Immature natural killer cell (primary cell): Measurements from ENCODE around the gene DNAH11. TPM values are rescaled to one million over a fixed set of nuclear protein-coding genes. Genes with fewer than 3 reads are reported as not detected.
"Not testable (repeated sequence)": the region's sequence is repeated elsewhere in the genome, so short reads cannot be mapped to it uniquely, and the experiment has no call there.

ENCODE experiments used
- DNase-seq, 3 donors: peaks; one replicate each; pipeline ENCODE4 v3.0.0; 2022; ENCODE audit warnings: mixed read lengths in 1 of 3
- H3K27ac Mint-ChIP-seq, 6 donors: one replicate each; pipeline ENCODE4 v1.8.0; 2020; ENCODE audit warnings: mixed read lengths in 6 of 6, mild to moderate bottlenecking in 5 of 6, inconsistent platforms in 4 of 6, moderate library complexity in 3 of 6
- H3K27me3 Mint-ChIP-seq, 3 donors: one replicate each; pipeline ENCODE4 v1.8.0; 2020 to 2021; ENCODE audit warnings: low read depth in 3 of 3, mild to moderate bottlenecking in 3 of 3, mixed read lengths in 3 of 3, moderate library complexity in 3 of 3, inconsistent platforms in 1 of 3
- H3K36me3 Mint-ChIP-seq, 3 donors: one replicate each; pipeline ENCODE4 v1.8.0; 2020; ENCODE audit warnings: mixed read lengths in 3 of 3, inconsistent platforms in 2 of 3, mild to moderate bottlenecking in 2 of 3
- H3K4me1 Mint-ChIP-seq, 2 donors: one replicate each; pipeline ENCODE4 v1.8.0; 2020; ENCODE audit warnings: inconsistent platforms in 2 of 2, mild to moderate bottlenecking in 2 of 2, mixed read lengths in 2 of 2, moderate library complexity in 1 of 2
- H3K4me3 Mint-ChIP-seq, 5 donors: one replicate each; pipeline ENCODE4 v1.8.0; 2020; ENCODE audit warnings: mild to moderate bottlenecking in 5 of 5, mixed read lengths in 5 of 5, inconsistent platforms in 3 of 5, moderate library complexity in 3 of 5
- H3K9me3 Mint-ChIP-seq, 6 donors: one replicate each; pipeline ENCODE4 v1.8.0; 2020; ENCODE audit warnings: mild to moderate bottlenecking in 6 of 6, mixed read lengths in 6 of 6, inconsistent platforms in 4 of 6, moderate library complexity in 3 of 6
- polyA plus RNA-seq, 3 donors: library from polyadenylated mRNA; unstranded; fragments of 300-500 nt; fragmentation: Illumina TruSeq; gene quantifications; one replicate each; pipeline ENCODE4 v1.2.3, GENCODE V29; 2021

The DNAH11 gene
- polyA plus RNA-seq, 3 donors from 2014 or later: not detected

DNA sequence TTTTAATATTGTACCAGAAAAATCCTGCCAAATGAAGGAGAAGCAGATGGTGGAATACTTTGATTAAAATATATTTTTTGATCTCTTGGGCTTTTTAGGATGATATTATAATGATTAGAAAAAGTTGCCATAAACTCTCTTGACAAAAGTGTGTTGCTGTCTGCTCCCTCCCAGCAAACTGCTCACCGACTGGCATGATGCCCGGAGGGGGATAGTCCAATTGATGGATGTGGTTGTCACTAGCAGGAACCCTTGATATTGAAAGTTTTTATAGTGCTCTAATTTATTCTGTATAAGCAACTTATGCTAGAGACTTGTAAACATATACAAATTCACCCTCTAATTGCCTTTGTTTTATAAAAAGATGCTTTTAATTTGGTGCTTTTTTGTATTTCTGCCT lies 114.0 kb downstream of the DNAH11 start:
- DNase-seq: no peak
- peaks cover 0 to 7% (median 6%) of the 10 kb centered on the region in 3 donors for H3K27me3 Mint-ChIP-seq
- no peaks in the 10 kb centered on the region for H3K4me1 Mint-ChIP-seq
- no peaks in the 10 kb centered on the region for H3K36me3 Mint-ChIP-seq
- H3K27ac Mint-ChIP-seq: no peak overlapping the region
- no peak overlapping the region for H3K4me3 Mint-ChIP-seq
- peaks cover 0 to 9% (median 0%) of the 10 kb centered on the region in 6 donors for H3K9me3 Mint-ChIP-seq

DNA sequence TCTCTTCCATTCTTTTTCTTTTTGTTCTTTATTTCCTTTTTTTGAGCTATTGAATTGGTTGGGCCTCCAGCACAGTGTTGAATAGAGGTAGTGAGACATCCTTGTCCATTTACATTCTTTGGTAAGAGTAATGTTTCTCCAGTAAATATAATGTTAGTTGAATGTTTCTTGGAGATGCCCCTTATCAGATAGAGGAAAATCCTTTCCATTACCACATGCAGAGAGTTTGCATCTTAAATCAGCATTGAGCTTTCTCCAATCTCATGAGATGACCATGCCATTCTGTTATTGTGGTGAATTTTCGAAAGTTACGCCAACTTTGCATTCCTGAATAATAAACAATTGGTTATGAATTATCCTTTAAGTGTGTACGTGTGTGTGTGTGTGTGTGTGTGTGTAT lies 127.7 kb downstream of the DNAH11 start:
- Mint-ChIP-seq H3K36me3 (no peaks in the 10 kb centered on the region), H3K4me3 (no peak overlapping the region)
- no peak for DNase-seq

GRCh38 chr7:21671859-21672258 lies 129.0 kb downstream of the DNAH11 start:
- no peak overlapping the region for H3K4me3 Mint-ChIP-seq
- no peak overlapping the region for H3K27ac Mint-ChIP-seq
- peaks cover 0 to 6% (median 6%) of the 10 kb centered on the region in 3 donors for H3K27me3 Mint-ChIP-seq
- DNase-seq: no peak
- no peaks in the 10 kb centered on the region for H3K36me3 Mint-ChIP-seq
- H3K4me1 Mint-ChIP-seq: no peaks in the 10 kb centered on the region
- H3K9me3 Mint-ChIP-seq: peaks cover 0 to 2% (median 0%) of the 10 kb centered on the region in 6 donors

More for the DNA sequence above, 127.7 kb downstream of the DNAH11 start:
- Mint-ChIP-seq H3K27ac (no peak overlapping the region), H3K27me3 (peaks cover 0 to 6% (median 6%) of the 10 kb centered on the region in 3 donors), H3K4me1 (no peaks in the 10 kb centered on the region), H3K9me3 (peaks cover 0 to 2% (median 0%) of the 10 kb centered on the region in 6 donors)

- Mint-ChIP-seq H3K4me3 (no peak overlapping the region), H3K27ac (no peak overlapping the region), H3K9me3 (peaks cover 0 to 6% (median 0%) of the 10 kb centered on the region in 6 donors), H3K4me1 (no peaks in the 10 kb centered on the region), H3K36me3 (no peaks in the 10 kb centered on the region), H3K27me3 (peaks cover 3 to 4% (median 3%) of the 10 kb centered on the region in 3 donors)
- DNase-seq: no peak
Measured at GRCh38 chr7:21675255-21675654, 132.4 kb downstream of the DNAH11 start.

DNA sequence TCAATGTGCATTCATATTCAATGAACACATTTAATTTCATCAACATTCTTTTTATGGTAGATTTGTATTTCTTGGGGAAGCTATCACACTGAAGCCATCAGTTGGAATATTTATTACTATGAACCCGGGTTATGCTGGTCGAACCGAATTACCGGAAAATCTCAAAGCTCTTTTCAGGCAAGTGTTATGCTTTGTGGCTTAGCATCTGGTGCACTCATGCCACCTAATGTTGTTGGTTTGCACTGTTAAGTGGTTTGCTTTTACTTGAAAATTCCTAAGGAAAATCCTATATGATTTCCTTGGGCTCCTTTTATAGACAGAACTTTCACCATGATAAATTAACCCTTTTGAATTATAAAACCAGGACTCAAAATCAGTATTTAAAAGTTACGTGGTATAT lies 147.9 kb downstream of the DNAH11 start:
- H3K9me3 Mint-ChIP-seq: no peaks in the 10 kb centered on the region
- H3K4me3 Mint-ChIP-seq: no peak overlapping the region

DNA sequence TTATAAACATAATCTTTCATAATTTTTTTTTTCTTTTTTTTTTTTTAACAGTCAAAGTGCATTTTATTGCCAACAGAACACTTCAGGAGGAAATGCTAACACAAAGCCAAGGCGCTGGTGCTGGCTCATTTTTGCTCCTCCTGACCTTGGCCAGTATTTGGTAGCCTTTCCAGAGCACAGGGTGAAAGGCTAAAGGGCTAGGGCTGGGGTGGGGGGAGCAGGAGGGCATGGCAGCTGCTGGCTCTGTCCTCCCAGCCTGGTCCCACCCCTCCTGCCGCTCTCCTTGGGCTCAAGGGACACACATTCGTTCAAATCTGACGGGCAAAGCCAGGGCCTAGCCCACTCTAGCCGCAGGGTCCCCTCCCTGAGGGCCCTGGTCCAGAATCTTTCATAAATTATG lies 148.3 kb downstream of the DNAH11 start:
- not testable (repeated sequence) for H3K27ac Mint-ChIP-seq, H3K36me3 Mint-ChIP-seq, DNase-seq, H3K4me3 Mint-ChIP-seq, H3K4me1 Mint-ChIP-seq, H3K27me3 Mint-ChIP-seq, H3K9me3 Mint-ChIP-seq

More for the DNA sequence above, 147.9 kb downstream of the DNAH11 start:
- H3K27me3 Mint-ChIP-seq: peaks cover 2 to 3% (median 3%) of the 10 kb centered on the region in 3 donors
- no peaks in the 10 kb centered on the region for H3K36me3 Mint-ChIP-seq
- H3K27ac Mint-ChIP-seq: no peak overlapping the region
- H3K4me1 Mint-ChIP-seq: no peaks in the 10 kb centered on the region
- DNase-seq: no peak

- H3K36me3 Mint-ChIP-seq, H3K27me3 Mint-ChIP-seq, DNase-seq, H3K4me3 Mint-ChIP-seq, H3K9me3 Mint-ChIP-seq, H3K4me1 Mint-ChIP-seq, H3K27ac Mint-ChIP-seq: not testable (repeated sequence)
Measured at GRCh38 chr7:21700587-21700986, 157.7 kb downstream of the DNAH11 start.

DNA sequence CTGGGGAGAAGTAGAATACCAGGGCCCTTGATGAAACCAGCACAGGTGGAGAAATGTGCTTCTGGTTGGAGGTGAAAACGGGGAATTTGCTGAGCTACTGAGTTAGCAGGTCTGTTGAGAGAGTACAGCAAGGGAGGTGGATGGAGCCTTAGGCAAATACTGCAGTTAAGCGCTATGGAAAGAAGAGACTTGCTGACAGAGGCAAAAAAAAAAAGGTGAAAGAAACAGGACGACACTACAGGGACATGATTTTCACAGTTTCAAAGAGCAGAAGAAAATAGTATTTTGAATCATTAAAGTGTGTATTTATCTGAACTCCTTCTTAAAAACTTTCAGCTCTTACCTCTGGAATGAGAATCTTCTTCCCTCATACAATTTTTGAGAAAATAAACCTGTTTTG lies 159.5 kb downstream of the DNAH11 start:
- Mint-ChIP-seq H3K9me3 (peaks cover 0 to 6% (median 0%) of the 10 kb centered on the region in 6 donors), H3K27me3 (peaks cover 0 to 3% (median 2%) of the 10 kb centered on the region in 3 donors), H3K4me3 (no peak overlapping the region), H3K27ac (no peak overlapping the region), H3K4me1 (peaks cover 0 to 6% of the 10 kb centered on the region in 2 donors), H3K36me3 (no peaks in the 10 kb centered on the region)
- DNase-seq: no peak

DNA sequence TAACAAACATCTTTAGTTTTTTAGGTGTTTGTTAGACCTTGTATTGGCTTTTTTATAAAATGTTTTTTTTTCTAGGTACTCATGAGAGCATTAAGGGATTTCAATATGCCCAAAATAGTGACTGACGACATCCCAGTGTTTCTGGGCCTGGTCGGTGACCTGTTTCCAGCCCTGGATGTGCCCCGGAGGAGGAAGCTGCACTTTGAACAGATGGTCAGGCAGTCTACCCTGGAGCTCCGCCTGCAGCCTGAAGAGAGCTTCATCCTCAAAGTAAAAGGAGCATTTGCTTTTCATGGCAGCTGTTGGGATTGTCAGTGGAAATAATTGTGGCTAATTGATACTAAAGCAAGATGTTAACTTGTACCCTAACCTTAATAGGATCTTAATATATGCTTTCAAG lies 161.5 kb downstream of the DNAH11 start:
- Mint-ChIP-seq H3K36me3 (no peaks in the 10 kb centered on the region), H3K4me3 (no peak overlapping the region), H3K27me3 (peaks cover 0 to 9% (median 3%) of the 10 kb centered on the region in 3 donors), H3K27ac (no peak overlapping the region), H3K9me3 (peaks cover 0 to 6% (median 0%) of the 10 kb centered on the region in 6 donors), H3K4me1 (peaks cover 0 to 6% of the 10 kb centered on the region in 2 donors)
- DNase-seq: no peak

DNA sequence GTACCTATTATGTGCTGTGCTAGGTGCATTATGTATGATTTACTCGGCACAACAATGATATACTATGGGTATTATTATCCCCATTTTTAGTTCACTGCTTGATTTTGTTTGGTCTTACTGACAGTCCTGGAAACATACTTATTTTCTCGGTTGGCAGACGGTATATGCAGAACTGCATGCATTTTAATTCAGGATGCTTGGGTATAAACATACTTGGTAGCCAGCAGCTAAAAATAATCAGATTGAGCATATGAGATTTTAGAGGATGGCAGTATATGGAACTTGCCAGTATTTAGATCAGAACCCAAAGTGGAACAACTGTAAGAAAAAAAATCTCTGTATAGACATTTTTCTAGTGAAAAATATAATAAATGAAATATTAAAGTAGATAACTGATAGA lies 163.3 kb downstream of the DNAH11 start:
- H3K9me3 Mint-ChIP-seq: no peaks in the 10 kb centered on the region
- H3K36me3 Mint-ChIP-seq: no peaks in the 10 kb centered on the region
- H3K27ac Mint-ChIP-seq: no peak overlapping the region
- H3K4me1 Mint-ChIP-seq: peaks cover 0 to 6% of the 10 kb centered on the region in 2 donors
- peaks cover 0 to 9% (median 1%) of the 10 kb centered on the region in 3 donors for H3K27me3 Mint-ChIP-seq
- DNase-seq: no peak
- no peak overlapping the region for H3K4me3 Mint-ChIP-seq

GRCh38 chr7:21707566-21707965 lies 164.7 kb downstream of the DNAH11 start:
- H3K27ac Mint-ChIP-seq: no peak overlapping the region
- no peaks in the 10 kb centered on the region for H3K36me3 Mint-ChIP-seq
- H3K4me1 Mint-ChIP-seq: peaks cover 0 to 6% of the 10 kb centered on the region in 2 donors
- DNase-seq: no peak
- no peak overlapping the region for H3K4me3 Mint-ChIP-seq
- H3K27me3 Mint-ChIP-seq: peaks cover 0 to 9% (median 1%) of the 10 kb centered on the region in 3 donors
- H3K9me3 Mint-ChIP-seq: no peaks in the 10 kb centered on the region

GRCh38 chr7:21708096-21708495 lies 165.3 kb downstream of the DNAH11 start:
- no peak overlapping the region for H3K27ac Mint-ChIP-seq
- peaks cover 0 to 7% (median 1%) of the 10 kb centered on the region in 3 donors for H3K27me3 Mint-ChIP-seq
- no peak overlapping the region for H3K4me3 Mint-ChIP-seq
- peaks cover 0 to 1% of the 10 kb centered on the region in 2 donors for H3K4me1 Mint-ChIP-seq
- no peaks in the 10 kb centered on the region for H3K36me3 Mint-ChIP-seq
- no peaks in the 10 kb centered on the region for H3K9me3 Mint-ChIP-seq
- DNase-seq: no peak

- H3K27me3 Mint-ChIP-seq: peaks cover 0 to 10% (median 2%) of the 10 kb centered on the region in 3 donors
- no peak for DNase-seq
- H3K9me3 Mint-ChIP-seq: no peaks in the 10 kb centered on the region
- no peak overlapping the region for H3K4me3 Mint-ChIP-seq
- no peak overlapping the region for H3K27ac Mint-ChIP-seq
- H3K36me3 Mint-ChIP-seq: no peaks in the 10 kb centered on the region
- H3K4me1 Mint-ChIP-seq: no peaks in the 10 kb centered on the region
Measured at GRCh38 chr7:21717323-21717722, 174.5 kb downstream of the DNAH11 start.

- Mint-ChIP-seq H3K36me3 (no peaks in the 10 kb centered on the region), H3K9me3 (no peaks in the 10 kb centered on the region), H3K4me3 (no peak overlapping the region), H3K27ac (no peak overlapping the region), H3K27me3 (peaks cover 0 to 14% (median 2%) of the 10 kb centered on the region in 3 donors), H3K4me1 (no peaks in the 10 kb centered on the region)
- no peak for DNase-seq
Measured at GRCh38 chr7:21718391-21718790, 175.6 kb downstream of the DNAH11 start.

GRCh38 chr7:21719846-21720245 lies 177.0 kb downstream of the DNAH11 start:
- no peaks in the 10 kb centered on the region for H3K36me3 Mint-ChIP-seq
- no peaks in the 10 kb centered on the region for H3K4me1 Mint-ChIP-seq
- H3K27ac Mint-ChIP-seq: no peak overlapping the region
- no peak overlapping the region for H3K4me3 Mint-ChIP-seq
- H3K27me3 Mint-ChIP-seq: peaks cover 0 to 14% (median 3%) of the 10 kb centered on the region in 3 donors
- no peaks in the 10 kb centered on the region for H3K9me3 Mint-ChIP-seq
- DNase-seq: no peak
